ENCODE measurements around the gene QRICH2. TPM values are rescaled to one million over a fixed set of nuclear protein-coding genes. Genes with fewer than 3 reads are reported as not detected.
A peak's percentile ranks its signal among the peaks of the same experiment; 100 is the strongest.

QRICH2 gene
- total and polyA plus RNA-seq, 9 of the 15 experiments (the other 6 are each of a cell fraction or from before 2014, with no cell fraction given), result 0.03 to 1.6 (median 0.81) TPM

DNA sequence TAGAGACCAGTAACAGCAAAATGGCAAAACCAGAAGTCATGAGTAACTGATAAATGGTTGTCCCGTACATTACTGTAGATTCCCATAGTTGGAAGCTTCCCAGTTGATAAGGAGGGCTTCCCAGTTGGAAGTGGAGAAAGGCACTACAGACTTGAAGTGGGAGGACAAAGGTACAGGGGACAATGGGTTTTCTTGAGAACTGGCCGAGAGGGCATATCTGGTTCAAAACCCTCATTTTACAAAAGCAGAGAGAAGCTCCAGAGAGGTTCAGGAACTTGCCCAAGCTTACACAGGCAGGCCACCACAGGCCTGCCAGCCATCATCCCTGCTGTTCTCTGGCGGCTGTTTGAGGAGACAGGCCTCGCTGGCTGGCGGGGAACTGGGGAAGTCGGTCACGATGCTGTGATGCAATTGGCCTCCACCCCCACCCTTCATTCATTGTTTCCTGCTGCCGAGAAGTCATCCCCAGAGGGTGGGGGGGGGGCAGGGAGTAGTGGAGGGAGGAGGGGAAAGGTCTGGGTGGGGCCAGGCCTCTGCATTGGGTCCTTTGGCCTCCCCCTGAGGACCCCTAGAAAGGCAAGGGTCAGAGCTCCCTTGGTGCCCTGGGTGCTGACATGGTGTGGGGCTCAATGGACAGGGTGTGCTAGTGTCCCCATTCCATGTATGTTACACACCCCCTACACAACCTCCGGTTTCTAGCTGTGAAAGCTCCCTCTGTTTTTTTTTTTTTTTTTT lies 39.9 kb downstream of the QRICH2 start (continued):
- TF ChIP-seq ZNF584 (CRISPR knock-in tag; IDR thresholded peaks at IDR 0.05; ENCODE audit: low read depth) (peak; percentile 52; the same call in 1 of the 2 replicates), PTBP1 (IDR thresholded peaks at IDR 0.05; ENCODE audit: low read depth, low read length) (no peak), ZFP30 (CRISPR knock-in tag; IDR thresholded peaks at IDR 0.05; ENCODE audit: borderline replicate concordance) (no peak), GATAD2B (IDR thresholded peaks at IDR 0.05; ENCODE audit: borderline replicate concordance) (no peak), CBFA2T2 (conservative IDR thresholded peaks at IDR 0.05) (peak; percentile 17; the same call in 1 of the 2 replicates), CBX2 (IDR thresholded peaks at IDR 0.05; ENCODE audit: insufficient read depth, low read length, poor library complexity, severe bottlenecking) (no peak), SRSF9 (IDR thresholded peaks at IDR 0.05; ENCODE audit: borderline replicate concordance, low read depth, low read length) (no peak), RNF2 (IDR thresholded peaks at IDR 0.05) (no peak), GABPB2 (CRISPR knock-in tag; conservative IDR thresholded peaks at IDR 0.05) (no peak), FOSL1 (tag; conservative IDR thresholded peaks at IDR 0.05) (no peak), ZNF589 (CRISPR knock-in tag; IDR thresholded peaks at IDR 0.05; ENCODE audit: low read depth) (peak; percentile 57; the same call in 1 of the 2 replicates), SMC3 (conservative IDR thresholded peaks at IDR 0.05; ENCODE audit: insufficient read depth, low read depth, low read length) (no peak)
- TF ChIP-seq, protein P1, sequence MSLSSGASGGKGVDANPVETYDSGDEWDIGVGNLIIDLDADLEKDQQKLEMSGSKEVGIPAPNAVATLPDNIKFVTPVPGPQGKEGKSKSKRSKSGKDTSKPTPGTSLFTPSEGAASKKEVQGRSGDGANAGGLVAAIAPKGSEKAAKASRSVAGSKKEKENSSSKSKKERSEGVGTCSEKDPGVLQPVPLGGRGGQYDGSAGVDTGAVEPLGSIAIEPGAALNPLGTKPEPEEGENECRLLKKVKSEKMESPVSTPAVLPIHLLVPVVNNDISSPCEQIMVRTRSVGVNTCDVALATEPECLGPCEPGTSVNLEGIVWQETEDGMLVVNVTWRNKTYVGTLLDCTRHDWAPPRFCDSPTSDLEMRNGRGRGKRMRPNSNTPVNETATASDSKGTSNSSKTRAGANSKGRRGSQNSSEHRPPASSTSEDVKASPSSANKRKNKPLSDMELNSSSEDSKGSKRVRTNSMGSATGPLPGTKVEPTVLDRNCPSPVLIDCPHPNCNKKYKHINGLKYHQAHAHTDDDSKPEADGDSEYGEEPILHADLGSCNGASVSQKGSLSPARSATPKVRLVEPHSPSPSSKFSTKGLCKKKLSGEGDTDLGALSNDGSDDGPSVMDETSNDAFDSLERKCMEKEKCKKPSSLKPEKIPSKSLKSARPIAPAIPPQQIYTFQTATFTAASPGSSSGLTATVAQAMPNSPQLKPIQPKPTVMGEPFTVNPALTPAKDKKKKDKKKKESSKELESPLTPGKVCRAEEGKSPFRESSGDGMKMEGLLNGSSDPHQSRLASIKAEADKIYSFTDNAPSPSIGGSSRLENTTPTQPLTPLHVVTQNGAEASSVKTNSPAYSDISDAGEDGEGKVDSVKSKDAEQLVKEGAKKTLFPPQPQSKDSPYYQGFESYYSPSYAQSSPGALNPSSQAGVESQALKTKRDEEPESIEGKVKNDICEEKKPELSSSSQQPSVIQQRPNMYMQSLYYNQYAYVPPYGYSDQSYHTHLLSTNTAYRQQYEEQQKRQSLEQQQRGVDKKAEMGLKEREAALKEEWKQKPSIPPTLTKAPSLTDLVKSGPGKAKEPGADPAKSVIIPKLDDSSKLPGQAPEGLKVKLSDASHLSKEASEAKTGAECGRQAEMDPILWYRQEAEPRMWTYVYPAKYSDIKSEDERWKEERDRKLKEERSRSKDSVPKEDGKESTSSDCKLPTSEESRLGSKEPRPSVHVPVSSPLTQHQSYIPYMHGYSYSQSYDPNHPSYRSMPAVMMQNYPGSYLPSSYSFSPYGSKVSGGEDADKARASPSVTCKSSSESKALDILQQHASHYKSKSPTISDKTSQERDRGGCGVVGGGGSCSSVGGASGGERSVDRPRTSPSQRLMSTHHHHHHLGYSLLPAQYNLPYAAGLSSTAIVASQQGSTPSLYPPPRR (CRISPR knock-in tag; IDR thresholded peaks at IDR 0.05; ENCODE audit: borderline replicate concordance), result no peak
- TF ChIP-seq, protein P2, sequence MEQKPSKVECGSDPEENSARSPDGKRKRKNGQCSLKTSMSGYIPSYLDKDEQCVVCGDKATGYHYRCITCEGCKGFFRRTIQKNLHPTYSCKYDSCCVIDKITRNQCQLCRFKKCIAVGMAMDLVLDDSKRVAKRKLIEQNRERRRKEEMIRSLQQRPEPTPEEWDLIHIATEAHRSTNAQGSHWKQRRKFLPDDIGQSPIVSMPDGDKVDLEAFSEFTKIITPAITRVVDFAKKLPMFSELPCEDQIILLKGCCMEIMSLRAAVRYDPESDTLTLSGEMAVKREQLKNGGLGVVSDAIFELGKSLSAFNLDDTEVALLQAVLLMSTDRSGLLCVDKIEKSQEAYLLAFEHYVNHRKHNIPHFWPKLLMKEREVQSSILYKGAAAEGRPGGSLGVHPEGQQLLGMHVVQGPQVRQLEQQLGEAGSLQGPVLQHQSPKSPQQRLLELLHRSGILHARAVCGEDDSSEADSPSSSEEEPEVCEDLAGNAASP (IDR thresholded peaks at IDR 0.05), result no peak
- TF ChIP-seq, protein P3, sequence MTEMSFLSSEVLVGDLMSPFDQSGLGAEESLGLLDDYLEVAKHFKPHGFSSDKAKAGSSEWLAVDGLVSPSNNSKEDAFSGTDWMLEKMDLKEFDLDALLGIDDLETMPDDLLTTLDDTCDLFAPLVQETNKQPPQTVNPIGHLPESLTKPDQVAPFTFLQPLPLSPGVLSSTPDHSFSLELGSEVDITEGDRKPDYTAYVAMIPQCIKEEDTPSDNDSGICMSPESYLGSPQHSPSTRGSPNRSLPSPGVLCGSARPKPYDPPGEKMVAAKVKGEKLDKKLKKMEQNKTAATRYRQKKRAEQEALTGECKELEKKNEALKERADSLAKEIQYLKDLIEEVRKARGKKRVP (CRISPR knock-in tag; IDR thresholded peaks at IDR 0.05), result no peak; the same call in 1 of the 2 replicates
- TF ChIP-seq, protein P4, sequence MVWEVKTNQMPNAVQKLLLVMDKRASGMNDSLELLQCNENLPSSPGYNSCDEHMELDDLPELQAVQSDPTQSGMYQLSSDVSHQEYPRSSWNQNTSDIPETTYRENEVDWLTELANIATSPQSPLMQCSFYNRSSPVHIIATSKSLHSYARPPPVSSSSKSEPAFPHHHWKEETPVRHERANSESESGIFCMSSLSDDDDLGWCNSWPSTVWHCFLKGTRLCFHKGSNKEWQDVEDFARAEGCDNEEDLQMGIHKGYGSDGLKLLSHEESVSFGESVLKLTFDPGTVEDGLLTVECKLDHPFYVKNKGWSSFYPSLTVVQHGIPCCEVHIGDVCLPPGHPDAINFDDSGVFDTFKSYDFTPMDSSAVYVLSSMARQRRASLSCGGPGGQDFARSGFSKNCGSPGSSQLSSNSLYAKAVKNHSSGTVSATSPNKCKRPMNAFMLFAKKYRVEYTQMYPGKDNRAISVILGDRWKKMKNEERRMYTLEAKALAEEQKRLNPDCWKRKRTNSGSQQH (CRISPR knock-in tag; IDR thresholded peaks at IDR 0.05), result no peak
- TF ChIP-seq, protein P5, sequence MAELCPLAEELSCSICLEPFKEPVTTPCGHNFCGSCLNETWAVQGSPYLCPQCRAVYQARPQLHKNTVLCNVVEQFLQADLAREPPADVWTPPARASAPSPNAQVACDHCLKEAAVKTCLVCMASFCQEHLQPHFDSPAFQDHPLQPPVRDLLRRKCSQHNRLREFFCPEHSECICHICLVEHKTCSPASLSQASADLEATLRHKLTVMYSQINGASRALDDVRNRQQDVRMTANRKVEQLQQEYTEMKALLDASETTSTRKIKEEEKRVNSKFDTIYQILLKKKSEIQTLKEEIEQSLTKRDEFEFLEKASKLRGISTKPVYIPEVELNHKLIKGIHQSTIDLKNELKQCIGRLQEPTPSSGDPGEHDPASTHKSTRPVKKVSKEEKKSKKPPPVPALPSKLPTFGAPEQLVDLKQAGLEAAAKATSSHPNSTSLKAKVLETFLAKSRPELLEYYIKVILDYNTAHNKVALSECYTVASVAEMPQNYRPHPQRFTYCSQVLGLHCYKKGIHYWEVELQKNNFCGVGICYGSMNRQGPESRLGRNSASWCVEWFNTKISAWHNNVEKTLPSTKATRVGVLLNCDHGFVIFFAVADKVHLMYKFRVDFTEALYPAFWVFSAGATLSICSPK (IDR thresholded peaks at IDR 0.05; ENCODE audit: borderline replicate concordance), result no peak

Data from K562 (cell line).